Bronchial epithelial cell (primary cell): ENCODE data around the gene BET1. TPM values are rescaled to one million over a fixed set of nuclear protein-coding genes. Genes with fewer than 3 reads are reported as not detected.
A peak's percentile ranks its signal among the peaks of the same experiment; 100 is the strongest.

Experiments
- DNase-seq: peaks from one replicate; pipeline ENCODE4 v3.0.0-alpha.2; 2010; ENCODE audit warnings: low read depth
- FAIRE-seq: peaks from 2 replicates; lab custom pipeline; 2011; peaks lifted over from hg19 to GRCh38; lab: Jason Lieb, UNC
- H3K27me3 ChIP-seq: 2 replicates; pipeline ENCODE4 v1.5.1; 2011; ENCODE audit warnings: low read length; ENCODE audit not compliant: control insufficient read depth, insufficient read depth
- H3K36me3 ChIP-seq: 2 replicates; pipeline ENCODE4 v1.5.1; 2011; ENCODE audit warnings: low read length; ENCODE audit not compliant: control insufficient read depth, insufficient read depth
- H3K4me3 ChIP-seq: 2 replicates; pipeline ENCODE4 v1.5.1; 2011; ENCODE audit warnings: mild to moderate bottlenecking, low read depth, low read length, control low read depth
- total RNA-seq: library from RNA; depleted of rRNA; stranded (reverse); fragments of >200 nt; gene quantifications from 2 replicates; pipeline ENCODE4 v1.2.1, GENCODE V29; 2014
- TF ChIP-seq, protein P1 (sequence below): IDR thresholded peaks from 2 replicates; pipeline ENCODE4 v1.5.1; 2011; ENCODE audit warnings: mild to moderate bottlenecking, moderate library complexity, low read length, control low read depth, inconsistent platforms; ENCODE audit not compliant: insufficient read depth, severe bottlenecking

BET1 gene
- total RNA-seq, 1 donor from 2014 or later: 32.4 TPM

DNA sequence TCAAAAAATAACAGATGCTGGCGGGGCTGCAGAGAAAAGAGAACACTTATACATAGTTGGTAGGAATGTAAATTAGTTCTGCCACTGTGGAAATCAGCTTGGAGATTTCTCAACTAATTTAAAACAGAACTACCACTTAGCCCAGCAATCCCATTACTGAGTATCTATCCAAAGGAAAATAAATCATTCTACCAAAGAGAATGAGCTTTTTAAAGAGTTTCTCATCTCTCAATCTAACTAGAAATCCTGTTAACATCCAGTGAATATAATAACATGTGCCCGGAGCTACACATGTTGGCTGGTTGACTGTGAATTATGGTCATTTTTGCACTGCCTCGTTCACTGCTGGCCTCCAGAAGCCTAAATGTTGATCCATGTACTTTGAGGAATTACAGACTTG, 39.3 kb downstream of the BET1 start:
- no peaks in the 10 kb centered on the region for H3K36me3 ChIP-seq
- no peaks in the 10 kb centered on the region for H3K27me3 ChIP-seq
- TF ChIP-seq, protein P1, sequence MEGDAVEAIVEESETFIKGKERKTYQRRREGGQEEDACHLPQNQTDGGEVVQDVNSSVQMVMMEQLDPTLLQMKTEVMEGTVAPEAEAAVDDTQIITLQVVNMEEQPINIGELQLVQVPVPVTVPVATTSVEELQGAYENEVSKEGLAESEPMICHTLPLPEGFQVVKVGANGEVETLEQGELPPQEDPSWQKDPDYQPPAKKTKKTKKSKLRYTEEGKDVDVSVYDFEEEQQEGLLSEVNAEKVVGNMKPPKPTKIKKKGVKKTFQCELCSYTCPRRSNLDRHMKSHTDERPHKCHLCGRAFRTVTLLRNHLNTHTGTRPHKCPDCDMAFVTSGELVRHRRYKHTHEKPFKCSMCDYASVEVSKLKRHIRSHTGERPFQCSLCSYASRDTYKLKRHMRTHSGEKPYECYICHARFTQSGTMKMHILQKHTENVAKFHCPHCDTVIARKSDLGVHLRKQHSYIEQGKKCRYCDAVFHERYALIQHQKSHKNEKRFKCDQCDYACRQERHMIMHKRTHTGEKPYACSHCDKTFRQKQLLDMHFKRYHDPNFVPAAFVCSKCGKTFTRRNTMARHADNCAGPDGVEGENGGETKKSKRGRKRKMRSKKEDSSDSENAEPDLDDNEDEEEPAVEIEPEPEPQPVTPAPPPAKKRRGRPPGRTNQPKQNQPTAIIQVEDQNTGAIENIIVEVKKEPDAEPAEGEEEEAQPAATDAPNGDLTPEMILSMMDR: no peak
- H3K4me3 ChIP-seq: no peak overlapping the region
- FAIRE-seq (no peak), DNase-seq (no peak)

DNA sequence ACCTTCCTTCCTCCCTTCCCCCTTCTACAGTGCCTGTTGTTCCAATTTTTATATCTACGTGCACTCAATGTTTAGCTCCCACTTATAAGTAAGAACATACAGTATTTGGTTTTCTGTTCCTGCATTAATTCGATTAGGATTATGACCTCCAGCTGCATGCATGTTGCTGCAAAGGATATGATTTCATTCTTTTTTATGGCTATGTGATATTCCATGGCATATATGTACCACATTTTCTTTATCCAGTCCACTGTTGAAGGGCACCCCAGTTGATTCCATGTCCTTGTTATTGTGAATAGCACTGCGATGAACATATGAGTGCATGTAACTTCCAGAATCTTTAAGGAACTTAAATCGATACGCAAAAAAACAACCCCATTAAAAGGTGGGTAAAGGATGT, 39.9 kb downstream of the BET1 start:
- Histone ChIP-seq H3K27me3 (no peaks in the 10 kb centered on the region), H3K4me3 (no peak overlapping the region), H3K36me3 (no peaks in the 10 kb centered on the region)
- TF ChIP-seq, protein P1: no peak
- FAIRE-seq (no peak), DNase-seq (no peak)

GRCh38 chr7:93960986-93961385, 43.2 kb downstream of the BET1 start:
- FAIRE-seq: no peak
- no peak for DNase-seq
- Histone ChIP-seq H3K36me3 (no peaks in the 10 kb centered on the region), H3K4me3 (no peak overlapping the region), H3K27me3 (no peaks in the 10 kb centered on the region)
- TF ChIP-seq, protein P1: no peak

GRCh38 chr7:93958651-93959050, 45.5 kb downstream of the BET1 start:
- H3K36me3 ChIP-seq: no peaks in the 10 kb centered on the region
- H3K27me3 ChIP-seq: no peaks in the 10 kb centered on the region
- peak; percentile 30 for DNase-seq
- TF ChIP-seq, protein P1: no peak
- no peak for FAIRE-seq
- H3K4me3 ChIP-seq: no peak overlapping the region

GRCh38 chr7:93958216-93958615, 45.9 kb downstream of the BET1 start:
- FAIRE-seq (no peak), DNase-seq (peak; percentile 52)
- TF ChIP-seq, protein P1: no peak
- H3K27me3 ChIP-seq: no peaks in the 10 kb centered on the region
- no peaks in the 10 kb centered on the region for H3K36me3 ChIP-seq
- no peak overlapping the region for H3K4me3 ChIP-seq

- TF ChIP-seq, protein P1: no peak
- FAIRE-seq (no peak), DNase-seq (no peak)
- Histone ChIP-seq H3K27me3 (no peaks in the 10 kb centered on the region), H3K36me3 (no peaks in the 10 kb centered on the region), H3K4me3 (no peak overlapping the region)
These were observed 46.4 kb downstream of the BET1 start for GRCh38 chr7:93957767-93958166.
